T-helper 17 cell (primary cell): ENCODE measurements around the gene ZNF280B. TPM values are rescaled to one million over a fixed set of nuclear protein-coding genes. Genes with fewer than 3 reads are reported as not detected.
"Not testable (repeated sequence)": the region's sequence is repeated elsewhere in the genome, so short reads cannot be mapped to it uniquely, and the experiment has no call there.

ENCODE experiments used
- ATAC-seq: fragments of 150-1000 bp; cut with Tn5 transposase; 2 replicates; pipeline ENCODE4 v1.10.0; 2021; ENCODE audit warnings: mild to moderate bottlenecking, moderate library complexity
- DNase-seq, 3 donors: peaks; one replicate each; pipeline versions ENCODE4 v3.0.0 to v3.0.0-alpha.2; 2020 to 2021
- H3K9me3 ChIP-seq: one replicate; pipeline ENCODE4 v1.7.0; 2013; ENCODE audit warnings: low read length, mild to moderate bottlenecking; ENCODE audit not compliant: control insufficient read depth, poor library complexity, severe bottlenecking
- H3K27ac Mint-ChIP-seq: one replicate; pipeline ENCODE4 v1.8.0; 2022; ENCODE audit warnings: mild to moderate bottlenecking, moderate library complexity, mixed read lengths
- H3K27me3 Mint-ChIP-seq: one replicate; pipeline ENCODE4 v1.8.0; 2022; ENCODE audit warnings: mixed read lengths
- H3K36me3 Mint-ChIP-seq: one replicate; pipeline ENCODE4 v1.8.0; 2022; ENCODE audit warnings: low read depth, mixed read lengths
- H3K4me1 Mint-ChIP-seq: one replicate; pipeline ENCODE4 v1.8.0; 2022; ENCODE audit warnings: mild to moderate bottlenecking, mixed read lengths
- H3K4me3 Mint-ChIP-seq: one replicate; pipeline ENCODE4 v1.8.0; 2022; ENCODE audit warnings: mild to moderate bottlenecking, moderate library complexity, mixed read lengths
- total RNA-seq, 4 donors: library from RNA in 2 of 4; stranded (reverse) in 2 of 4; gene quantifications; one replicate each; pipeline ENCODE4 v1.2.3 and lab custom pipeline; 2022 to 2026

The ZNF280B gene
- total RNA-seq, 2 donors from 2014 or later = 1.8 to 1.9 TPM

GRCh38 chr22:22442928-22443709, 65.4 kb downstream of the ZNF280B start:
- H3K27me3 Mint-ChIP-seq = peaks cover 59% of the 10 kb centered on the region
- ATAC-seq (no peak), DNase-seq (no peak)
- H3K27ac Mint-ChIP-seq = no peak overlapping the region
- no peak overlapping the region for H3K4me3 Mint-ChIP-seq
- no peaks in the 10 kb centered on the region for H3K4me1 Mint-ChIP-seq
- H3K9me3 ChIP-seq = no peaks in the 10 kb centered on the region
- H3K36me3 Mint-ChIP-seq = peaks cover 3% of the 10 kb centered on the region

- not testable (repeated sequence) for H3K4me3 Mint-ChIP-seq, H3K27ac Mint-ChIP-seq, H3K4me1 Mint-ChIP-seq, ATAC-seq, DNase-seq, H3K36me3 Mint-ChIP-seq, H3K9me3 ChIP-seq
- peaks cover 65% of the 10 kb centered on the region for H3K27me3 Mint-ChIP-seq
Measured at GRCh38 chr22:22441626-22442025, 66.9 kb downstream of the ZNF280B start.

- H3K9me3 ChIP-seq = no peaks in the 10 kb centered on the region
- Mint-ChIP-seq H3K36me3 (peaks cover 3% of the 10 kb centered on the region), H3K4me1 (no peaks in the 10 kb centered on the region), H3K27ac (no peak overlapping the region), H3K27me3 (peaks cover 66% of the 10 kb centered on the region), H3K4me3 (no peak overlapping the region)
- ATAC-seq (no peak), DNase-seq (no peak)
Measured at GRCh38 chr22:22440188-22440587, 68.4 kb downstream of the ZNF280B start.

Other genes with a start within 250 kb of the ZNF280B start
- not detected for gene ZNF280A, start 11.5 kb upstream of the ZNF280B start, total RNA-seq
- not detected for gene PRAME, start 50.5 kb upstream of the ZNF280B start, total RNA-seq
- gene GGTLC2, start 135.9 kb upstream of the ZNF280B start, total RNA-seq = not detected